NCI-H2196 treated with DMSO at 0.1 percent for 48 hours (cell line): ENCODE data around the gene NKX6-2.
"Not testable (repeated sequence)": the region's sequence is repeated elsewhere in the genome, so short reads cannot be mapped to it uniquely, and the experiment has no call there.

Source experiments
- DNase-seq: peaks from one replicate; lab custom pipeline; 2025; ENCODE audit not compliant: unreplicated experiment; lab: John Stamatoyannopoulos, UW

NKX6-2 gene

GRCh38 chr10:132785723-132786475 is at the start of gene NKX6-2:
NKX6-2 (minus strand) TSS chr10:132786147; CDS start chr10:132785948, 199 bp downstream.
- no peak for DNase-seq

GRCh38 chr10:132834891-132835847 is 49.2 kb upstream of the NKX6-2 start:
- no peak for DNase-seq

GRCh38 chr10:132834311-132834761 is 48.4 kb upstream of the NKX6-2 start:
- no peak for DNase-seq

GRCh38 chr10:132833421-132834111 is 47.6 kb upstream of the NKX6-2 start:
- no peak for DNase-seq

GRCh38 chr10:132832186-132832969 is 46.4 kb upstream of the NKX6-2 start:
- DNase-seq, result no peak

- DNase-seq, result no peak
Measured at GRCh38 chr10:132829403-132829802, 43.5 kb upstream of the NKX6-2 start.

DNA sequence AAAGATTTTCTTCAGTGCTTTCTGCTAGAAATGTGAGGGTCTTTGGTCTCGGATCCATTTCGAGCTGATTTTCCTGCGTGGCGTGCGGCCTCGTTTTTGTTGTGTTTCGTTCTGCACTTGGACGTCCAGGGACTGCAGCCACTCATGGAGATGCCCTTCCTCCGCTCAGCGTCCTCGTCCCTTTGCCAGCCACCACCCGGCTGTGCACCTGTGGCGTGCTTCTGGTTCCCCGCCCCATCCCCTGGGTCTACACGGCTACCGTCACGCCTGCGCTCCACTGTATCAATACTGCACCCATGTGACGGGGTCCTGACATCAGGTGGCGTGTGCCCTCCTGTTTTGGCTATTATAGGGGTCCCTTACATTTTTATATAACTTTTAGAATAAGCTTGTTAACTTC is 42.7 kb upstream of the NKX6-2 start:
- DNase-seq, result no peak

DNA sequence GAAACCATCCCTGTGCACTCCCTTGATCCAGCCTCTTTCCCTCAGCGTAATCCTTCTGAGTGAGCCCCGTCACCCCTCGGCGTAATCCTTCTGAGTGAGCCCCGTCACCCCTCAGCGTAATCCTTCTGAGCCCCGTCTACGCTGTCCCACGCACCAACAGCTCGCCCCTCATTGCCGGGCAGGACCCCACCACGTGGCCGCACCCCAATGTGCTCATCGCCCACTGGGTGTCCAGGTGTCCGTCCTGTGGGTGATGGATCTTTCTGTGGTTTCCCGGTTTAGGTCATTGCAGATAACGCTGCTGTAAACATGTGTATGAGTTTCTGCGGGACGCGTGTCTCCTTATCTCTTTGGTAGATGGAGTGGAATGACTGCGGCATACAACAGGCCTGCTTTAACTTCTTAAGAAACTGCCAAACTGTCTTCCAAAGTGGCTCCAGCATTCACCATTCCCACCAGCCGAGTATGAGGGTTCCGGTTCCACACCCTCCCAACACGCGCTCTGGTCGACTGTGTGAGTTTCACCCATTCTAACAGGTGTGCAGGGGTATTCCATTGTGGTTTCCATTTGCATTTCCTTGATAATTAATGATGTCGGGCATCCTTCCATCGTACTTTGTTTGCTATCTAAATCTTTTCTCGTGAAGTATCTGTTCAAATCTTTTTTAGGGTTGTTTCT is 42.1 kb upstream of the NKX6-2 start:
- no peak for DNase-seq

- no peak for DNase-seq
Measured at GRCh38 chr10:132827423-132827789, 41.5 kb upstream of the NKX6-2 start.

GRCh38 chr10:132826524-132827422 is 40.8 kb upstream of the NKX6-2 start:
- no peak for DNase-seq

- not testable (repeated sequence) for DNase-seq
Measured at GRCh38 chr10:132825783-132826523, 40.0 kb upstream of the NKX6-2 start.

DNA sequence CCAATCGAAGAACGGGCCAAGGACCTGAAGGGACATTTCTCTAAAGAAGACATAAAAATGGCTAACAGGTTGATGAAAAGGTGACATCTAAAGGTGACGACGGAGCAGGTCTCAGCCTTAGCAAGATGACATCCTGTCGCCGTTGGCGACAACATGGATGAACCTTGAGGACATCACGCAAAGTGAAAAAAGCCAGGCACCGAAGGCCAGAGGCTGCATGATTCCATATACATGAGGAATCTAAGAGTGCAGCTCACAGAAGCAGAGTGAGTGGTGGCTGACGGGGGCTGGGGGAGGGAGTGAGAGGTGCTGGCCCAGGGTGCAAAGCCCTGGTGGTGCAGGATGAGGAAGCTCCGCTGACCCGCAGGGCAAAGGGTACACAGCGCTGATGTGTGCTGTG is 34.1 kb upstream of the NKX6-2 start:
- DNase-seq, result no peak

DNA sequence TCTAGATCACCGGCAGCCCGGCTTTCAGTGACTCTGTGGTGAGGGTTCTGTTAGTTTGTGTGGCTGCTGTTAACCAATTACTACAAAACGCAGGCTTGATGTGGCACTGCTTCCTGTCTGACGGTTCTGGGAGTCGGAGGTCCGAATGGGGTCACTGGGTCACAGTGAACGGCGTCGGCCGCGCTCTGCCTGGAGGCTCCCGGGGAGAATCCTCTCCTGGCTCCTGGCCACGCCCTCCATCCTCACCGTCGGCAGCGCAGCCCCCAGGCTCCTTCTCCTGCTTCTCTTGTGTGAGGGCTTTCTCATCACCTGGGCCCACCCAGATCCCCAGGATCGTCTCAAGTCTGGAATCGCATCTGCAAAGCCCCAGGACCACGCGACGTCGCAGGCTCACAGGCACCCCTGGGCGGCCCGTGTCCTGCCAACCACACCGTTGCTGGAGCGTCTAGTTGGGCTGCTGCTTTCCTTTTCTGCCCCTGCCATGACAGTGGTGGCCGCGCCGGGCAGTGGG is 31.8 kb upstream of the NKX6-2 start:
- no peak for DNase-seq

GRCh38 chr10:132816718-132817117 is 30.8 kb upstream of the NKX6-2 start:
- no peak for DNase-seq

DNA sequence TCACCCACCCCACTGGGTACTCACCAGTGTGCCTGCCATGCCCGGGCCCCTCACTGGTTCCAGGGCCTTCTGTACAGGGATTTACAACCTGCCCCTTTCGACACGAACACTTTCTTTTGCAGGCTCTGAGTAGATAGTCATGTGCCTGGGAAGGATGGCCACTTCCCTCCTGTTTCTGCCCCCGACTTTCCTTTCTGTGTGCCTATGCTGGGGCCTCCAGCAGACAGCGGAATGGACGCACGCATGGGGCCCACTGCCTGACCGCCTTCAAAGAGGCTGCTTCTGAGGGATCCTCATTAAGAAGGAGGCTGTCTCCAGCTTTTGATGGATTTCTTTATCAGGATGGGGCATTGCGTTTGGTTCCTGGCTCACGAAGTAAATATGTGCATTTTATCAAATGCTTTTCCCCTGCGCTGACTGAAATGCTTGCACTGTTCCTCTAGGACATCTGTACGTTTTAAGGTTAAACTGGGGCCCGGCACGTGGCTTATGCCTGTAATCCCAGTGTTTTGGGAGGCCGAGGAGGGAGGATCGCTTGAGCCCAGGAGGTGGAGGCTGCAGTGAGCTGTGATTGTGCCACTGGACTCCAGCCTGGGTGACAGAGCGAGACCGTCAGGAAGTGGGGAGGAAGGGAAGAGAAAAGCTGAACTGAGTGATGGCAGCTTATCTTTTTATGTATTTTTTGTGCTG is 29.4 kb upstream of the NKX6-2 start:
- no peak for DNase-seq

DNA sequence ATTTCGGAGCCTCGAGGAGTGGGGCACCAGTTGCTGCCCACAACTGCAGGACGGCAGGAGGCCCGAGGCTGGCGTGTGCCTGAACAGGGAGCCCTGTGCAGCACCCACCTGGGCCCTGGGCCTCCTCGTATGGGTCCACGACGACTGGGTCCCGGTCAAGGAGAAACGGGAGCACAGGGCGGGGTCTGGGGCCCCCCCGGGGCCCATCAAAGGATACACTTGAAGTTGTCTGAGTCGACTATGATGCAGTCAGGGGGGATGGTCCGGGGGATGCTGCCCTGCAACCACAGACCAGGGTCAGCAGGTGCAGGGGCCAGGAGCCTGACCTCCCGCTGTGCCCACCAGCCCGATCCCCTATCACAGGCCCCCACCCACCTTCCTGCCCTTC is 28.5 kb upstream of the NKX6-2 start:
- no peak for DNase-seq
